HG03135 (cell line): ENCODE data around the gene NABP1.
A peak's percentile ranks its signal among the peaks of the same experiment; 100 is the strongest.
"Not testable (repeated sequence)": the region's sequence is repeated elsewhere in the genome, so short reads cannot be mapped to it uniquely, and the experiment has no call there.

Source experiments
- ATAC-seq: cut with Tn5 transposase; IDR thresholded peaks from one replicate; pipeline ENCODE4 v1.9.1; 2021; ENCODE audit warnings: mild to moderate bottlenecking, moderate library complexity; ENCODE audit not compliant: unreplicated experiment

Gene NABP1, protein sequence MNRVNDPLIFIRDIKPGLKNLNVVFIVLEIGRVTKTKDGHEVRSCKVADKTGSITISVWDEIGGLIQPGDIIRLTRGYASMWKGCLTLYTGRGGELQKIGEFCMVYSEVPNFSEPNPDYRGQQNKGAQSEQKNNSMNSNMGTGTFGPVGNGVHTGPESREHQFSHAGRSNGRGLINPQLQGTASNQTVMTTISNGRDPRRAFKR

DNA sequence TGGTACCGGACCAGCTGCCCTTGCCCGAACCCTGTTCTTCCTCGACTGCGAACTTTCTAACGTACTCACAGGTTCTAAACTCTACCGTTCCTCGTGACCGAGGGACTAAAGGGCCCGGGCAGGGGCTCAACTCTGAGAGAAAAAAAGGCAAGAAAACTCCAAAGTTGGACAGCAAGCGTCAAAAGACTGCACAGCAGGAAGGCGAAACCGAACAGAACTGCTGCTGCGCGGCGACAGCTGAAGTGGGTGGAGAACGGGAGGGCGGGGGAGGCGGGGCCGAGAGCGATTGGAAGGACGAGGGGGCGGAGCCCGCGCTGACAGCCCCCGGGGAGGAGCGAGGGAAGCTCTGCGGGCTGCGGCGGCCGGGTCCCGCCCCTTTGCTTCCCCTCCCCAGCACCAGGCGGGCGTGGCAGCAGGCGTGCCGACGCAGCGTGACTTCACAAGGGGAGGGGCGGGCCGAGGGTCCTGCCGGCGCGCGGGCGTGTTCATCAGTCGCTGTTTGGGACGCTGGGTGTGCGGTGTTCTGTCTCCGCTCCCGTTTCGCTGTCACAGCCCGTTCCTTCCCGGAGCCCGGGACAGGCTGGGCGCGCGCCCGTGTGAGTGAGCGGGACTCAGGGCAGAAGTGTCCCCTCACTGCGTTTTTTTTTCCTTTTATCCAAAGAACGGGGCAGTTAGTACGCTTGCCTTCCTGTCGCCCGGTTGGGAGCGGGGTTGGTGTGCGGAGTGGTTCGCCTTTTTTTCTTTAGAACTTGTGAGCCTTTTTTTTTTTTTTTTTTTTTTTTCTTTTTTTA, at the start of gene NABP1:
Gene NABP1 (plus strand): TSS at position 491 of the 791 bp plus-strand sequence. CDS start 479 bp downstream, outside the sequence.
- ATAC-seq: peak; percentile 70

DNA sequence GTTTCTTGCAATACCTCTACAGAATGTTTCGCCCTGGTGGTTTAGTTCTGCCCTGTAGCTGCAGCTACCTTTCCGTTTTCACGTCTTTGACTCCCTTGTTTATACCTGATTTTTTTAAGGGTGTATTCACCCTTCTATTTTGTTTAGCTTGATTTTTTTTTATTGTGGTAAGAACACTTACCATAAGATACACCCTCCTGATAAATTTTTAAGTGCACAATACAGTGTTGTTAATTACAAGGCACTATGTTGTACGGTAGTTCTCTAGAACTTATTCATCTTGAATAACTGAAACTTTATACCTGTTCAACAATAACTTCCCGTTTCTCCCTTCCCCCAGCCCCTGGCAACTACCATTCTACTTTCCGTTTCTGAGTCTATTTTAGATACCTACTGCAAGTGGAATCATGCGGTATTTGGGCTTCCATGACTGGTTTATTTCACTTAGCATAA, 48.9 kb upstream of the NABP1 start:
- ATAC-seq: no peak

DNA sequence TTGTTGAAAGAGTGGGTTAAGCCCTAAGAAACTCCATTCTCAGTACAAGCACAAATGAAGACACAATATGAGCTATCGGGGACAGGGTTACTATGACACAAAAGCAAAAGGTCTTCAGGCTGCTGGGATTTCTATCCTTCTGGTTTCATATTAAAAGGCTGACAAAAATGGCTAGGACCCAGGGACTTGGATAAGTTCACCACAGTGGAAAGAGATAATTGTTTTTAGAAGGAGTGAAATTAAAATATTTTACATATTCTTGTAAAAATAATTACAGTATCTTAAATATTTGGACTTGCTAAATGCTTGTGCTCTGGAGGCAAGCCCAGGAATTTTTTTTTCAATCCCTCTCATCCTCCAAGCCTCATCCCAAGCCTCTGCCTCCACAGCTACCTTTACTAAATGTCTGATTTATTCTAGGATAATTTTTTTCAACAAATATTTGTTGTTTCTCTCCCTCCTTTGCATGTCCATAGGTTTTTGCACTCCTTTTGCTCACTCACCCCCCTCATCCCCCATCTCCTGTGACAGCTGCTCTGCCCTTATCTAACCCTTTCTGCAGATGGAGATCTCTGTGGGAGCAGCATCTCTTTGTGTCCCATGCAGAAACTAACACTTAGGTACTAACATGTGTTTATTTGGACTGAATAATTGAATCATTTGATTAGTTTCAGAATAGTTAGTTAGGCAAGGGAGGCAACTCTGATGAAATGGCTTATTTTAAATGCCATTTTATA, 47.8 kb upstream of the NABP1 start:
- no peak for ATAC-seq

DNA sequence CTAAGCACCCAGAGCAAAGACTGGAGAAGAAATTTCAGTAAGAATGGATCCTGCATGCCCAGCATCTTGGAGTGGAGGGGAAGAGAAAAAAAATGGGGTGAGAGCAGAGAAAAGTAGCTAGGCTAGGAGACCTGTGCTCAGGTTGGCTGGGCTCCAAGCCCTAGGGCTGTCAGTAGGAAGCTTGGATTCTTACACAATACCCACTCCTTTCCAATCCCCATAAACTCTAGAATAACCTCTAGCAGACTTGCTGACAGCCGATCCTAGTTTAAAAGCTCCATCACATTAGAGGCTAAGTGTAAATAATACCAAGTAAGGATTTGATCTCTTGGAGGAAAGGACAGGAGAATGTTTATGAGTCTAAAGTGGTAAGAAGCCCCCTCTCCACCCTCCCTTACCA, 46.2 kb upstream of the NABP1 start:
- no peak for ATAC-seq

DNA sequence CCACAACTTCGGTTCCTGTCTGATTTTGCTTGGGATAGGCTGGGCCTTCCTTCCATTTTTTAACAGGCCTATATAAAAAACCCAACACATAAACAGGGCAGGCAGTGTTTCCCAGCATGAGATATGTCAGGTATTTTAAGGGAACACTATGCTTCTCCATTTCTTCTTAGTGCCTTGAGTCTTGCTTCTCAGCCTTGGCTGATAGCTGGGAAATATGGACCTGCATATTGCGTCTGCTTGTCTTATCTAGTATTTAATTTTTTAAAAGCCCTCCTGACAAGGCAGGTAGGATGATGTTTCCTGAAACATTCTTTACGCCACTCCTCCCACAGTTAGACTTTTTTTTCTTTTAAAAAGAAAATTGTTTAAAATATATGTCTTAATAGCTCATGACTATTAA, 45.5 kb upstream of the NABP1 start:
- ATAC-seq: no peak

DNA sequence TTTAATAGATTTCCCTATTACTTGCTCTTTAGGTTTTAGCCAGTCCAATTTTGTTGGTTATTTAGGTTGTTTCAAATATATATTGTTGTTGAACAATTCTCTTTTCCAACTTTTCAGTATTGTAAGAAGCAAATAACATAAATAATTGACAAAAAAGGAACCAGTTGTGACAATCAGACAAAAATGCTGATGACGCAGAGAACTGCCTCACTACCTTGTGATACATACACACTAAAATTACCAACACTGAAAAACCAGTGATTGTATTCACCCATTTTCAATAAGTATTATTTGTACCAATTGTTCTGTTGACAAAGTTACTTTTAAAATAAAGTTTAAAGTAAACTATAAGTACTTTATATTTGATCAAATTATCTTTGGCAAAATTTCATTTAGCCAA, 43.1 kb upstream of the NABP1 start:
- no peak for ATAC-seq

DNA sequence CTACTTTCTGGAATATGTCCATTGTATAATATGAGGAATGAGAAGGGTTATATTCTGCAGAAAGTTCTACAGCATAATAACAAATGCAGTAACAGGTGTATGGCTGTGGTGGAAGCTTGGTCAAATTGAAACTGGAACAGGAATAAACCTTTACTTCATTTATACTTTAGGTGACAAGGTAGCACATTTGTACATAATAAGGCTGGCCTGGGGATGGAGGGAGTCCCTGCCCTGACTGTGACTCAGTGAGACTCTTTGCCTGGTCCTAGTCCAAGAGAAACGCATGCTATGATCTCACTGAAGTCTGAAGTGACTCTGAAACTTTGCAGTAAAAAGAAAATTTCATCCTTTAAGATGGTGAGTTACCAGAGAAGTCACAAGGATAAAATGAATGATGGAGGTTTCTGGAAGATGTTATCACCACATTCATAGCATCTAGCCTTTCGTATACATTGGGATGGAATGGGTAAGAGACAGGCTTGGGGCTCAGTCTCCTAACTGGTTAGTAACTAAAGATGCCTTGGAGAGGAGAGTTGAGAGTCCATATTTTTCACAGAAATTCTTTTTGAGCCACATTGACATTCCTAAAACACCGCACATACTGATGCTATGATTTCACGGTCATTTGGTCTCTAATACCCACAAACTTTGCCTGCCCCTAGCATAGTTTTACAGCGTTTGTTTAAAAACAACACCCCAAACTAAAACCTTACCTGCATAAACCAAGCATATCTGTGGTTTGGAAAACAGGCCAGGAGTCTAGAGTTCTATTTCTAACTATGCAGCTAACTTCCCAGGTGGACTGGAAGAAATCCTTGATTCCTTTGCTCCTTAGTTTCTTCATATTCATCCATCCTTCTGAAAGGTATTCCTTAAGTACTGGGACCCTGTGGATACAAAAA, 42.4 kb upstream of the NABP1 start:
- ATAC-seq: peak; percentile 76

DNA sequence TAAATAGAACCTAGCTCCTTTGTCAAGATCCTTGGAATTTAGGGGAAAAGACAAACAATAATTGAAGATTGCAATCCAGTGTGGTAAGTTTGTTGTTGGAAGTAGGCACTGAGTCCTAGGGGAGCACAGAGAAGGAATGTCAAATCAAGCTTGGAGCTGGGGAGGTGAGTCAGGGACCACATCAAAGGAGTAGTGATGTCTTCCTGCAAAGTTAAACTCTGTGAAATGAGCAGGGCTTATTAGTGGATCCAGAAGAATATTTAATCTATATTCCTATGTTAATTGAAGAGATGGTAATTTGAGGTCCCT, 41.7 kb upstream of the NABP1 start:
- no peak for ATAC-seq

DNA sequence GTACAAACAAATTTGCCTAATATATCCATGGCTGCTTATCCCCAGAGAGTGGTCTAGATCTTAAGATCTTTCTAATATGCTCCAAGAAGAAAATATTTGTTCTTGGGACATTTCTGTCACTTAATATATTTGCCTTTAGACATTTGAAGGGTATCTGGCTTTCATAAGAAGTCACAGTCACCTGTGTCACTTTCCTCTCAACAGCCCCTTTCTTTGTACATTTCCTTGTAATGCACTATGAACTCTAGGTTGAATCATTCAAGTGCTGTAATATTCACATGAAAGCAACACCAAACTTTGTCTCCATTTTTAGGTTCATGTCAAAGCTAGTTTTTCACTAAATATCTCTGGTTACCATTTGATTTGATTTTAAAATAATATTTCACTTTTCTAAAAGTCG, 41.4 kb upstream of the NABP1 start:
- ATAC-seq: no peak

DNA sequence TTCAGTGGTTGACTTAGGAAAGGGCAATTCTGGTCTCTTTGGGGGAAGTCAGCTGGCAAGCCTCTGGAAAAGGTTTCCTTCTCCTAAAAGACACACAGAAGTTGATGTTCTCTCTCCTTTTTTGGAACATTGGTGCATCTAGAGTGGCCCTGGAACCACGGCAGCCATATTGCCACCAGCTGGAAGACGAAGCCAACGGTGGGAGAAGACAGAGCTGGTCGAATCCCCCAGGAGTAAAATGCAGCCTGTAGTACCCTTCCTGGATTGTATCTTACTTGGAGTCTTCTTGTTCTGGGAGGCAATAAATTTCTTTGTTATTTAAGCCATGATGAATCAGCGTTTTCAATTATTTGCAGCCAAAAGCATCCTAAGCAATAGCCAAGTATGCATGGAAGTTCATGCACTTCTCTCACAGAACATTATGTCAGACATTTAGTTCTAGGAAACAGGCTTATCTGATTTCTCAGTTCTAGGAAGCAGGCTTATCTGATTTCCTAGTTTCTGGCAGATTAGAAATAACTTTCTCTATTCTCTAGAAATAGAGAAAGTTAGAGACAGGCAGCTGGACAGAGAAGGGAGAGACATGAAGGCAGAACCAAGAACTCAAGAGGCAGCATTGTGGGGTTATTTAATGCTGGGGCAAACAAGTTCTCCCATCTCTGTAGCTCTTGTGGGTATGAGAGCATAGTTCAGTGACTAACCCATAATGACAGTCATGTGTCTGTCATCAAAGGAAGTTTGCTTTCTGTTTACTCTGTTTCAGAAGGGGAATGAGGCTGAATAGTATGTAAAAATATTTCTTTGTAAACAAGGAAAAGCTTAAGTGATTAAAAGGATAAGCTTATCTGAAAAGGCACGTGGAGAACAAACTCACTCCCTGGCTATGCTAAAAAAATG, 40.5 kb upstream of the NABP1 start:
- peak; percentile 69 for ATAC-seq

DNA sequence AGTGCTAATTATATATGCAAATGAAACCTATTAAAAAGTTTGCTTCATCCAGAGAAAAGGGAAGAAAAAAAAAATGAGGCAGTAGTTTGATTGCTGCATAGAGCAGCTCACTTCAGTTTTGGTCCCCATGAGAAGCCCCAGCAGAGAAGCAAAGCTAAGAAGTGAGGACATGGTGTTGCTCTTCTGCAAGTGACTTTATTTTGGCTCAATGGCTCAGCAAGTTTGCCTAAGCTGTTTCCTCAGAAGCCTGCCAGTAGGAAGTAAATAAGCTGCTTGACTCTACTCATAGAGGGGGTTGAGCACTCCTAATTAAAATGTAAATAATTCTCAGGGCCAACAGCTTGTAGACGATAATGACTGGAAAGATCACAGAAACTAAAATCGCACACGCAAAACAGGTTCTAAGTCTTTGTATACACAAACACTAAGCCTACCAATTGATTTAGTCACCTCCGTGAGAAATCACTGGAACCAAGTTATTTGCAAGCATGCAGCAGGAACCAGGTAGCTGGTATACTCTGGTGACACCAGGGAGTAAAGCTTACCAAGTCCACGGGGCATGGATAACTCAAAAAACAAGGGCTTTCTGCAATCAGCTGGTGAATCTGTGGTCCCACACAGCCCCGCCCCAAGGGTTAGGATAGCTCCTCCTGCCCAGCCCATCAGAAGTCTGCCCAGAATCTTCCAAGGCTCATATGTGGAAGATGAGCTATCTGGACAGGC, 39.7 kb upstream of the NABP1 start:
- peak; percentile 5 for ATAC-seq

DNA sequence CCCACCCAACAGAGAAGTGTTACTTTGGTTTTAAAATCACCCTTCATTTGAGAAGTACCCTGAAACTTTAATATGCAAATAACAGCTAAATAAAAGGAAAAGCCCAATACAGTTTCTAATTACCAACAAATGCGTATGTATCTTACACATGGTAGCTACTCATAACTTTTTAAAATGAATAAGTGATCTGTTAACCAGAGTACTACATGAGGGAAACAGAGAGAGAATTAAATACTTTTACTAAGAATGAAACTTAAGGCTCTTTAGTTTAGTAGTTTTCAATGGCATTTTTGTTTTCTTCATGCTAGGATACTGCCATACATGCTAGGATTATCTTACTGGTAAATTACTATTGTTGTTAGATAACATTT, 39.1 kb upstream of the NABP1 start:
- no peak for ATAC-seq

DNA sequence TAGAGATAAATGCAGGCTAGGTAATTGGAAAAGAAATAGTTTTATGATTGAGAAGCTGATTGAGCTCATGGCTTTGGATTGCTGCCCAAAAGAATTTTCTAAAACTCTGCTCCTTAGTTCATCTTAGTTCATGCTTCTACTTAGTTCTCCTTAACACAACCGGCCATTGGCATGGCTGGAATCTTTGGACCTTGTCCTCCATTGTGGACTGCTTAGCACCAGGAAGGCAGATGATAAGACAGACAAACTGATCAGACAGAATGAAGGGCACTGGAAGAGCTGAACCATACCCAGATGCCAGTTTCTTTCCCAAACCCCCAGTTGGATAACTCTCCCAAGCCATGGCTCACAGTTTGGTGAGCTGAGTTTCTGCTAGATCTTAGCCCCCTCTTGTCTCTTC, 36.3 kb upstream of the NABP1 start:
- ATAC-seq: no peak

DNA sequence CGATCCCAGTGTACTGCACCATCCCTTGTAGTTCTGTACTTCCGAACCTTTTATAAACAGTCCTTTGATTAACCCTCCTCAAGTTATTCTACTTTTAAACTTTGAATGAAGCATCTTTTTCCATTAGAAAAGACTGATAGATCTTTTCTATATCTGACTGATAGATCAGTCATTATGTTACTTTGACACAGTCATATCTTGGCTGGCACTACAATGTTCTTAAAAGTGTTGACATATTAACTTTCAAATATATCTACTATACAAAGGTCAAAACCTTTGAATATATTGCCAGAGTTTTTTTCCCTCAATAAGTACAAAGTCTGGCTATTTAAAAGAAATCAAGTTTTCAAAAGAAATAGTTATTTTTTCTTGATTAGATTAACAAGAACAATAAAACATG, 35.4 kb upstream of the NABP1 start:
- no peak for ATAC-seq

DNA sequence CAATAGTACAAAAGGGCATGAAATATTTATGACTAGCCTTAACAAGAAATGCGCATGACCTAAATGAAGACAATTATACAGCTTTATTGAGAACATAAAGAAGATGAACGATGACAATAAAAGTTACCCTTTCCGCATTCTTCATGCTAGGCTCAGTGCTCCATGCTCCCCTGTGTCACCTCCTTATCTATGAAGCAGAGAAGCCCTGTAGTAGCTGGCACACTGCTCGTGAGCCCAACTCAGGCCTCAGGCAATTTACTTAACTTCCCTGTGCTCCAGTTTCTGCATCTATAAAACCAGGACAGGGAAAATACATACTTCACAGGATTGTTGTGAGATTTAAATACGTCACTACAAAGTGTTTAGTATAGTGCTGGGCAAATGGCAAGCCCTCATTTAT, 34.5 kb upstream of the NABP1 start:
- ATAC-seq: no peak

DNA sequence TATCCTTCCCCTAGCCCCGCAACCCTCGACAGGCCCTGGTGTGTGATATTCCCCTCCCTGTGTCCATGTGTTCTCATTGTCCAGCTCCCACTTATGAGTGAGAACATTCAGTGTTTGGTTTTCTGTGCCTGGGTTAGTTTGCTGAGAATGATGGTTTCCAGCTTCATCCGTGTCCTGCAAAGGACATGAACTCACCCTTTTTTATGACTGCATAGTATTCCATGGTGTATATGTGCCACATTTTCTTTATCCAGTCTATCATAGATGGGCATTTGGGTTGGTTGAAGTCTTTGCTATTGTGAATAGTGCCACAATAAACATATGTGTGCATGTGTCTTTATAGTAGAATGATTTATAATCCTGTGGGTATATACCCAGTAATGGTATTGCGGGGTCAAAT, 33.3 kb upstream of the NABP1 start:
- ATAC-seq: not testable (repeated sequence)

DNA sequence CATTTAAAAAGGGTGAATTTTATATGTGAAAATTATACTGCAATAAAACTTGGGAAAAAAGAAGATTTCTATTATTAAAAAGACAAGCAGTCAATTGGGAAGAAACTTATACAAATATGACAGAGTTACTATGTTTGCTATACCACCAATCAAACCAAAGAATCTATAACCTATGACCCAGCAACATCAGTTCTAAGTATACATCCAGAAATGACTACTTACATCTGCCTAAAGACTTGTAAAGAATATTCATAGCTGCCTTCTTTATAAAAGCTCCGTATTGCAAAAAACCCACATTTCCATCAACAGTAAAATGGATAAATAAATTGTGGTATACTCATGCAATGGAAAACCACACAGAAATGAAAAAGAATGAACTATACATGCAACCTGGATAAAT, 32.9 kb upstream of the NABP1 start:
- ATAC-seq: no peak

DNA sequence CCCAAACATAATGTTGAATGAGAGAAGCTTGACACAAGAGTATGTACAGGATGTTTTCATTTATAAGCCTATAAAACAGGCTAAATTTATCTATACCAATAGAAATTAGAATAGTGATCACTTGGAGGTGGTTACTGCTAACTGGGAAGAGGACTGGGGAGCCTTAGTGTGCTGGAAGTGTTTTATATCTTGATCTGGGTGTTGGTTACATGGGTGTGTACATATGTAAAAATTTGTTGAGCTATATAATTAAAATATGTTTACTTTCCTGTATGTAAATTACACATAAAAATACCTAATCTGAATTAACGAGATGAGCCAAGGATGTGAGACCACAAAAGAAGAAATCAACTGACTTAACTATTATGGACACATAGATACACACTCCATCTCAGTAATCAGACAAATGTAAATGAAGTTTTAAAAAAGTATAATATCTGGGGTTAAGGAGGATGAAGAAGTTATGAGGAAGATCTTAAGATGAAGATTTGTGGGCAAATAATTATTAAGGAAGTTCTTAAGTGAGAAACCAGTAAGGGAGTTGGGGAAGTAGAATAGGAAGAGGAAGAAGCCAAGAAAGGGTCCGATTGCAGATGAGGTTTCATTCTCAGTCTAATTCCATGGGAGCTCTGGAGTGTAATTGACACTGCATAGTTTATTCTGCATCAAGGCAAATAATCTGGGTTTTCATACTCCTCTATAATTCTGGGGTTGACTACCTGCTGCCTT, 32.3 kb upstream of the NABP1 start:
- ATAC-seq: no peak
